GM21737 (cell line): Measurements from ENCODE around the gene SLC25A19.
"Not testable (repeated sequence)": the region's sequence is repeated elsewhere in the genome, so short reads cannot be mapped to it uniquely, and the experiment has no call there.

Source experiments
- ATAC-seq: cut with Tn5 transposase; IDR thresholded peaks from one replicate; pipeline ENCODE4 v1.9.1; 2021; ENCODE audit warnings: mild to moderate bottlenecking, moderate library complexity; ENCODE audit not compliant: unreplicated experiment

Gene SLC25A19

DNA sequence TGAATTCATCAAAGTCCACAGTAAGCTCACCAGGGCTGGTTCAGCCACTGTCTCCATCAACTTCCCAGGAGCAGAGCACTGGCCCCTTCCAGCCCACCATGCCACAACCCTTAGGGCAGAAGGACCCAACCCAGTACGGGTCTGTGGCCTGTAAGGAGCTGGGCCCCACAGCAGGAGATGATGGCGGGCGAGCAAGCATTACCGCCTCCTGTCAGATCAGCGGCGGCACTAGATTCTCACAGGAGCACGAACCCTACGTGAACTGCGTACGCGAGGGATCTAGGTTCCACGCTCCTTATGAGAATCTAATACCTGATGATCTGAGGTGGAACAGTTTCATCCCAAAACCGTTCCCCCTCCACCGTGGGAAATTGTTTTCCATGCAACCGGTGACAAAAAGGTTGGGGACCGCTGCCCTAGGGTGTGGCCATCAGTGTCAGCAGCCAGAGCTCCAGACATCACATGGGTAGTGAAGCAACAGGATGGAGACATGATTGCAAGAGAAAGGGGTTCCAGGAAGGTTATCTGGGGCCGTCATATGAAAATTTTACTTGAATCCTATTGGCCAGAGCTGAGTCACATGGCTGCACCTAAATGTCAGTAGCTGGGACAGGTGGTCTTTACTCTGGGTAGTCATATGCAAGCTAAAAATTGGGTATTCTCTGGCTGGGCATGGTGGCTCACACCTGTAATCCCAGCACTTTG is 12.4 kb upstream of the SLC25A19 start:
- ATAC-seq = no peak

DNA sequence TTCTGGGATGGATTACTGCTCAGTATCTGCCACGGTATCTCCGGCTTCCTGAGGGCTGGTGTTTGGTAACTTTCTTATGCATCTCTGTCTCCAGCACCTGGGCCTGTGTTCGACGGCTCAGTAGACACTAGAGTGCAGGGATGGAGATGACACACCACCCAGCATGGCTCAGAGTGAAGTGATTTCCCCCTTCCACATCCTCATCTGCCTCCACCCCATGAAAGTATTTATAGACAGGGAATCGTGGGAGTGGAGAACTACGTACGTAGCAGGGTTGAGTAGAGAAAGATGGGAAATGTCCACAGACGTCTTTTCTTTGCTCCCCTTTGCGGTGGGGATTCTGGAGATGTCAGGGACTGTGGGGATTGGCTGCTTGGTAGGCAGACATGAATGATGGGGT is 11.8 kb upstream of the SLC25A19 start:
- ATAC-seq = no peak

DNA sequence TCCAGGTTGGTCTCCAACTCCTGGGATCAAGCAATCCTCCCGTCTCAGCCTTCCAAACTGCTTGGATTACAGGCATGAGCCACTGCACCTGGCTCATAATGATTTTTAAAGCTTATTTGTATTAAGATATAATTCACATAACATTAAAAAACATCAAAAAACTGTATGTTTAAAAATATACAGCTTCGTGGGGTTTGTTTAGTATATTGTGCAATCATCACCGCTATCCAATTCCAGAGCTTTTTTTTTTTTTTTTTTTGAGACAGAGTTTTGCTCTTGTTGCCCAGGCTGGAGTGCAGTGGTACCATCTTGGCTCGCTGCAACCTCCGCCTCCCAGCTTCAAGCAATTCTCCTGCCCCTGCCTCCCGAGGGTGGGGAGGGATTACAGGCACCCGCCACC is 11.0 kb upstream of the SLC25A19 start:
- no peak for ATAC-seq

- peak; percentile 63 for ATAC-seq
These were observed 6.2 kb upstream of the SLC25A19 start for GRCh38 chr17:75295201-75296158.

GRCh38 chr17:75292810-75293448 is 3.7 kb upstream of the SLC25A19 start:
- ATAC-seq = not testable (repeated sequence)

DNA sequence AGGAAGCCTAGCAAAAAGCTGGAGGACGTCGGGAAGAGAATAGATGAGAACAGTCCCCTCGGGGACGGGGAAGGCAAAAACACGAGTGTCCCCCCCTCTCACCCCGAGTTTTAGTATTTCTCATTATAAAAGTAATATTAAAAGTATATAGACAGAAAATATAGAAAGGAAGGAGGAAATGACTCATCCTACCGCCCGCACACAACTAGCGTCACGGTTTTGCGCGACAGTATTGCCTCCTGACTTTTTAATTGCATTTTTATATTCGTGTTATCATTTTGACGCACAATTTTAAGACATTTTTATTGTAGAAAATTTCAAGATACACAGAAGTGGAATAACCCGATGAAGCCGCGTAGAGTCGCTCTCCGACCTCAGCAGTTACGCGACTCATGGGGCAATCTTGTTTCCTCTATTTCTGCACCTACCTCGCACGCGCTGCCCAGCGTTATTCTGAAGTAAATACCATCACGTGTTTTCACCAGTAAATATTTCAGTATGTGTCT is 652 bp upstream of the SLC25A19 start:
- ATAC-seq = peak; percentile 22

DNA sequence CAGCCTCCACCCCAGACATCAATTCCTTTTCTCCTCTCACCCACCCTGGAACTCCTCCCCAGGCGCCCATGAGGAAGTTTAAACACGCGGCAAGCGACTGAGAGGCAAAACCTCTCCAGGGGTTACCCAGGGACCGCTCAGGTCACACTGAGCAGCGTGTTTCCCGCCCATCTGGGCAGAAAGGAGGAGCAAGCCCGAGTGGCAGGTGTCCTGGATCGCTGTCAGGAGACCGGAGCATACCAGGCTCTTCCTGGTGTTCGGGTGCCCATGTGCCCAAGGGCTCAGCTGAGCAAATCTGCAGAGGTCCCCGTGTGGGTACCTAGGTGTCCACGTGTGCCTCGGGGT is 491 bp downstream of the SLC25A19 start:
- ATAC-seq = no peak

GRCh38 chr17:75288359-75288758 is 874 bp downstream of the SLC25A19 start:
- no peak for ATAC-seq

DNA sequence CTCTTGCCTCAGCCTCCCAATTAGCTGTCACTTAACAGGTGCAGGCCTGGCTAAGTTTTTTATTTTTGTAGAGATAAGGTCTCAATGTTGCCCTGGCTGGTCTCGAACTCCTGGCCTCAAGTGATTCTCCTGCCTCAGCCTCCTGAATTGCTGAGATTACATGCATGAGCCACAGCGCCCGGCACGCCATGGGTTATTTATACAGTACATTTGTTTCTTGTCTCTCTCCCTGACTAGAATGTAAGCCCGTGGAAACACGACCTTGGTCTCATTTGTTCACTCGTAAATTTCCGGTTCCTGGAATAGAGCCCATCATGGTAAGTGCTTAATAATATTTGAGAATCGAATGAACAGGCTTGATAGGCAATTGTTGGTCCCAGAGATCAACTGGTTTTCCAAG is 2.0 kb downstream of the SLC25A19 start:
- ATAC-seq = no peak

DNA sequence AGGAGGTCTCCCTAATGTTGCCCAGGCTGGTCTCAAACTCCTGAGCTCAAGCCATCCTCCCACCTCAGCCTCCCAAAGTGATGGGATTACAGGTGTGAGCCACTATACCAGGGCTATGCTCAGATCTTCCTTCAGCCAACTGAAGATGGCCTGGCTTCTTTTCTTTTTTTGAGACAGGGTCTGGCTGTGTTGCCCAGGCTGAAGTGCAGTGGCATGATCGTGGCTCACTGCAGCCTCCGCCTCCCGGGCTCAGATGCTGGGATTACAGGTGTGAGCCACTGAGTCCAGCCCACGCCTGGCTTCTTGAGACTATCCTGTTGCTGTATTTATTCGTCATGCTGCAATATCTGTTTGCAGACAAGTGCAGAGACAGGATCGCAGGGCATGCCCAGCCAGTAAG is 4.1 kb downstream of the SLC25A19 start:
- no peak for ATAC-seq

DNA sequence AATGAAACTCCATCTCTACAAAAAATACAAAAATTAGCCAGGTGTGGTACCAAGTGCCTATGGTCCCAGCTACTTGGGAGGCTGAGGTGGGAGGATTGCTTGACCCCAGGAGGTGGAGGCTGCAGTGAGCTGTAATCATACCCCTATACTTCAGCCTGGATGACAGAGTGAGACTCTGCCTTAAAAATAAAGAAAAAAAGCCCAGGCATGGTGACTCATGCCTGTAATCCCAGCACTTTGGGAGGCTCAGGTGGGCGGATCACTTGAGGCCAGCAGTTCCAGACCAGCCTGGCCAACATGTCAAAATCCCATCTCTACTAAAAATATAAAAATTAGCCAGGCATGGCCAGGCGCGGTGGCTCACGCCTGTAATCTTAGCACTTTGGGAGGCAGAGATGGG is 9.0 kb downstream of the SLC25A19 start:
- ATAC-seq = not testable (repeated sequence)

GRCh38 chr17:75277664-75278071 is 11.6 kb downstream of the SLC25A19 start:
- no peak for ATAC-seq

- no peak for ATAC-seq
These were observed 15.1 kb downstream of the SLC25A19 start for GRCh38 chr17:75273977-75274708.

- ATAC-seq = no peak
These were observed 16.4 kb downstream of the SLC25A19 start for GRCh38 chr17:75272848-75273184.

DNA sequence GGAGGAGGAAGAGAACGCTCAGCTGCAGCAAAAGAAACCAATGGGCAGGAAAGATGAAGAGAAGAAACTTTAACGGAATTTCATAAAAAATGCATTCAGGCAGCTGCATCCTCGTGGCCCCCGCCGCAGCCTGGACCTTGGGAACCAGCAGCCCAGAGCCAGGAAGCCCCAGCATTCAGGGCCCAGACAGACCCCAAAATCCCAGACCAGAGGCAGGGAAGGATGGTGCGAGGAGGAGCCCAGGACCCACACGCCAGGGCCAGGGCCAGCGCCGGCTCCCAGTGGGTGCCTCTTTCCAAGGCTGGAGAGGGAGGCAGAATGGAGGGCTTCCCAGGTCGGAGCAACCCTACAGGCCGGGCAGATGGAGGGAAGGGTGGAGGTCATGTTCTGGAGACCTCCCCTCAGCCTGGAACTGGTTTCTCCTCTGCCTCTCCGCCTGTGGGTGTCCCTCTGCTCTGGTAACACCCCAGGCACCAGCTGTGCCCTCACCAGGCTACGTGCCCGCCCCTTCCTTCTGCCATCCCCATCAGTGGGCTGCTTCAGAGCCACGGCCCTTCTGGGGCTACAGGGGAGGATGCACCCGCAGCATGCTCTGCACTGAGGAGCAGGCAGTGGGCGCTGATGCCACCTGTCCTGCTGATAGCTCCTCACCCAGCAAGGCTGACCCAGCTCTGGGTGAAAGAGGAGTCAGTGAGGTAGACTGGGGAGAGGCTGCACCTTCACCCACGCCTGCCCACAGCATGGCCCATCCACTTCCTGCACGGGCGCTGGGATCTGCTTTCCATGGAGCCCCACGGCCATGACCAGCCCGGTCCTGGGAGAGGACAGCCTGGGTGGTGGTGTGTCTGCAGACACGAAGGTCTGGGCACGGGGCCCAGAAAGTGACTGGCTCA is 17.0 kb downstream of the SLC25A19 start:
- ATAC-seq = no peak

- ATAC-seq = peak; percentile 63
These were observed 17.8 kb downstream of the SLC25A19 start for GRCh38 chr17:75271233-75271954.

DNA sequence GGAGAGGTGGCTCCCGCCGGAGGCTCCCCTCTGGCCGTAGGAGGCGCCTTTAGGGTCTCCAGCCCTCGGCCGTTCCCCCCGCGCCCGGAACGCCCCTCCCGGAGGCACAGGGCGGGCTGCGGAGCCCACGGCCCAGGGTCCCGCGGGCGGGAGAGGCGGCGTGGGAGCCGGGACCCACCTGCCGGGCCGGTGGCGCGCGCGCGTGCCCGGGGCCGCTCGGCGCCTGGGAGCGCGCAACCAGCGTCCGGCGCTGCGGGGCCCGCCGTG is 18.3 kb downstream of the SLC25A19 start, which contains the start of gene MIF4GD:
MIF4GD (minus strand) TSS at position 266 of the 267 bp plus-strand sequence. CDS start 1,036 bp downstream, outside the sequence.
- ATAC-seq = peak; percentile 19

- ATAC-seq = peak; percentile 28
These were observed 18.8 kb downstream of the SLC25A19 start for GRCh38 chr17:75270218-75270965.

- no peak for ATAC-seq
These were observed 19.4 kb downstream of the SLC25A19 start for GRCh38 chr17:75269844-75270217.
